Right forelimb (tissue), 1 donor: ENCODE results near the gene NOTCH2NLA.
"Not testable (repeated sequence)": the region's sequence is repeated elsewhere in the genome, so short reads cannot be mapped to it uniquely, and the experiment has no call there.

Source experiments
- DNase-seq: peaks from one replicate; pipeline ENCODE4 v3.0.0-alpha.2; 2018

The NOTCH2NLA gene

GRCh38 chr1:146228710-146229477 lies at the start of gene NOTCH2NLA:
NOTCH2NLA (minus strand) TSS chr1:146229021; CDS start chr1:146189337, 39,684 bp downstream.
- not testable (repeated sequence) for DNase-seq

DNA sequence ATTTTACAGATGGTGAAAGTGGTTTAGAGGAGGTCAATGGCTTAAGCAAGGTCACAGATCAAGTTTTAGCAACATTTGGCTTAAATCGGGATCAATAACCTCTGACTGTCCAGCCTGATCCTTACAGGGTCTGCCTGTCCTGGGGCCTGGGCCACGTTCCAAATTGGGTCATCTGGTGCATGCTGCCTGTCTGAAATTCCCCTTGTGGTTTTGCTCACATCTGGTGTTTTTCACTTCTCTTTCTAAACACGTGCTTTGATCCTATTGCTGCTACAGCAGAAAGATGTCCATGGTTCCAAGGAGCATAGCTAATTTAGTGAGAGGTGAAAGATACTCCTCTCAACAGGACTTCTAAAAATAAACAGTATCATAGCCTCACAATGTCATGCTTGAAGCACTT lies 49.5 kb upstream of the NOTCH2NLA start:
- not testable (repeated sequence) for DNase-seq

- DNase-seq = not testable (repeated sequence)
Measured at GRCh38 chr1:146277087-146277486, 48.3 kb upstream of the NOTCH2NLA start.

GRCh38 chr1:146274083-146274482 lies 45.3 kb upstream of the NOTCH2NLA start:
- not testable (repeated sequence) for DNase-seq

DNA sequence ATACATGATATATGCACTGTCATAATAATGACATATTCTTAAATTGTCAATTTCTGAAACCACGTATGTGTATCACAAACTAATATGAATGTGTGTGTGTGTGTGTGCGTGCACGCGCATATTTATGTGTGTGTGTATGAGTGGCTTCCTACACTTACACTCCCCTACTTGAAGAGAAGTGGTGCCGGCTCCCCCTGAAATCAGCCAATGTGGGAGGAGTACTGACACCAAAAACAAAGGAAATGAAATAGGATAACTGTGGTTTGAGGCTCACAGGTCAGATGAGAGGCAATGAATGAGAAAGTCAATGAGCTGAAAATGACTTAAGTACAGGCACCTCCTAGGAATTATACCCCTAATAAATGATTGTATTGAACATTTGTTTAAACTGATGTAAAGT lies 44.4 kb upstream of the NOTCH2NLA start:
- not testable (repeated sequence) for DNase-seq

- not testable (repeated sequence) for DNase-seq
Measured at GRCh38 chr1:146272734-146273133, 43.9 kb upstream of the NOTCH2NLA start.

DNA sequence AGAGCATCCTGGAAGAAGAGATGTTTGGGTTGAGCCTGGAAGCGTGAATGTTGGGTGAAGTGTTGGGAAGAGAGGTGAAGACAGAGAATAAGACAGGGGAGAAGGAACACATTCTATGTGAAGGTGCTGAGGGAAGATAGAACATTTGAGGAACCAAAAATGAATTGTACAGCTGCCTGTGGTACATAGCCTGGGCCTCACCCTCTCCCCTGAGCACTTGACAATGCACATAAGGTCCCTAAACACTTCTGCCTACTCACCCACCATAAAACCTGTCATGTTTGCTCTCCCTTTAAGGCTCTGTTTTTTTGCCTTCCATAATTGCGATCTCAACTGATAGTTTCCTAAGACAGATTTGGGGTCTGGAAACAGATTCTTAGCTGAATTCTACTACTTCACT lies 43.2 kb upstream of the NOTCH2NLA start:
- not testable (repeated sequence) for DNase-seq

DNA sequence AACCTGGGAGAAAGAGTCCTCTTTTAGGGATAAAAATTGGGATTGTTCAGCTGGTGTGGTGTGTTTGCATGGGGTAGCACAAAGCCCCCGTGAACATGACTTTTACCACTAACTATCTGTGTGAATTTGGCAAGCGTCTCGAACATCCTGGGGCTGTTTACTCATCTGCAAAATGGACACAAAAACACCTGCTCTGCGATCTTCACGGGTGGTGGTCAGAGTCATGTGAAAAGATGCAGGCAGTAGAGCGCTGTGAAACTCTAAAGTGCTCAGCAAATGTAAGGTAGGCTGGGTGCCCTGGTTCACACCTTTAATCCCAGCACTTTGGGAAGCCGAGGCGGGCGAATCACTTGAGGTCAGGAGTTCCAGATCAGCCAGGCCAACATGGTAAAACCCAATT lies 41.3 kb upstream of the NOTCH2NLA start:
- DNase-seq = not testable (repeated sequence)

GRCh38 chr1:146266179-146266748 lies 37.4 kb upstream of the NOTCH2NLA start:
- DNase-seq = not testable (repeated sequence)

DNA sequence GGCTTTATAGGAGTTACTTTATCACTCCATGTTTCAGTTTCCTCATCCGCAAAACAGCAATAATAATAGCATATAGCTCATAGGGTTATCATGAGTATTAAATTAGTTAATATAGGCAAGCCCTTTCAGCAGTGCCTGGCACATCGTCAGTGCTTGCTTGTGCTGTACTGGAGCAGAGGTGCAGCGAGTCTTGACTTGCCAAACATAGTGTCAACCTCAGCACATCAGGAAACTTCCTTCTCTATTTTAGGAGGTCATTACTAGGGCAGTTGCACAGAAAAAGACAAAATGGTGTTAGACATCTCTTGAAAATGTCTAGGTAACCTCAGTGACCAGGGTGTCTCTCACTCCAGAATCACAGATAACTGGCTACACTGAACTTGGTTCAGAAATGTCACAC lies 35.9 kb upstream of the NOTCH2NLA start:
- not testable (repeated sequence) for DNase-seq

DNA sequence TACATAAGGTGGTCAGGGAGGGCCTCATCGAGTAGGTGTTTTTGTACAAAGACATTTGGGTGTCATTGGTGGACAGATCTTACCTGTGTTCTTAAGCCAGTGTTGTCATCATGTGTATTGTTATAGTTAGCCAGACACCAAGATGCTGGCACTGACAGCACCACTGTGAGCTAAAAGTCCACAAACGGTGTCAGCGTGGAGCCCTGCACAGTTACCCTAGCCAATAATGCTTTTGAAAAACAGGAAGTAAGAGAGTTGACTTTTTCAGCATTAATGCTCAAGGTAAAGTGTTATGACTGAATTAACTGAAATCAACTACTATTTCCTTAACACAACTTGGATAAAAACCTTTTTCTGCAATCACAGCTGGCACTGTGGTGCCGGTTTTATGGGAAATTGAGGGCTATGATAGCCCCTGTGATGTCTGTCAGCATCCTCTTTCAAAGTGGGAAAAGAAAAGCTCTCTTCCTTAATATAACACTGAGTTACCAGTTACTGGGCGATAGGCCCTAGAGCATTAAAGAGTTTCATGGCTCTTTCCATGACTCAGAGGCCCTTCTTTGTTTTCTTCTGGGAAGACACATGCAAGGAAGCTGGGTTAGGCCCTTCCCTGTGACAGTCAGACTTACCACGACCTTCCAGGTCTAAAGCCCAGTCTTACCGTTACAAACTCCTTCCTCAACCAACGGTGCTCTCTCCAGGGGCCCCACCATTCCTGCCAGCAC lies 31.3 kb upstream of the NOTCH2NLA start:
- DNase-seq = not testable (repeated sequence)

DNA sequence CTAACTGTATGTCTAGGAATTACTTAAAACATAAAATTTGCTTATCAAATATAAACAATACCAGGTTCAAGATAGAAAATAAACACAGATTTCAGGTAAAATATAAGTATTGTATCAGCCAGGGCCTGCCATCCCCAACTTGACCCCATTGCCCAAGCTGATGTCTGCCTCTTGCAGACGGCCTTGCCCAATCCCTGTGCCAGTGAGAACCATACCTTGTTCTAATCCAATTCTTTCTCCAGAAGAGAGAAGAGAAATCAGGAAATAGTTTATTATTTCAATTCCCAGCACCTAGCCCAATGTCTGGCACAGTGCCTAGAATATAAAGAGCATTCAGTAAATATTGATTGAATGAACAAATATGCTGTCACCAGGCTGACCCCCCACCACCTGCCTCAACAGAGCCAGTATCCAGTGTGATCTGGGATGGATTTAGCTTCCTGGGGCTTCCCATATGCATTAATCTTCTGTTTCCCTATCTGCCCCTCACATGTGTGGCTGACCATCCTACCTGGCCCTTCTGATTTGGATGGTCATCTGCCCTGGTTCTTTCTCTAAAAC lies 29.3 kb upstream of the NOTCH2NLA start:
- not testable (repeated sequence) for DNase-seq

DNA sequence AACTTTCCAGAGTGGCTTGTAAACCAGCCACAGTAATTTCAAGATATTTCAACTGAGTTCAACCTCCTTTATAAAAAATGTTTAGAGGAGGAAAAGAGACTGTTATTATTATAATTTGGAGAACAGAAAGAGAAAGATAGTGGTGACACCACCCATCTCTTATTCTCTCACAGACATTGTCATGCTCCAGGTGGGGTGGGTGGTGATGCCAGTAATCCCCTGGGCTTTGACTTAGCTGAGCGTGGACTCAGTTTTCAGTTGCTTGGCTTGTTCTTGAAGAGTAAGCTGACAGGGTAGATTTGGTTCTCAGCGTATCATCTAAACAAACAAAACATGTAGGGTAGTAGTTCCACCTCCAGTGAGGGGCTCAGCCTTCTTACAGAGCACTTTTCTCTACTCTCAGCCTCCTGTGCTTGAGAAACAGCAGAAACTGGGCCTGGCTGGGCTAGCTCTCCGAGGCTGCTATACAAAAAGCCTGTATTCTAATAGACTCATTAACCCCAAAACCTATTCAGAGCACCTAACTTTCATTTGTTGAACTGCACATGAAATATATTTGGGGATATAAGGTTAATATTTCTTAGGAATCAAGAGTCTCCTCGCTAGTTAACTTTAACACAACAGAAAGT lies 25.9 kb upstream of the NOTCH2NLA start:
- not testable (repeated sequence) for DNase-seq

- not testable (repeated sequence) for DNase-seq
Measured at GRCh38 chr1:146253249-146253855, 24.5 kb upstream of the NOTCH2NLA start.

GRCh38 chr1:146251523-146251922 lies 22.7 kb upstream of the NOTCH2NLA start:
- DNase-seq = not testable (repeated sequence)

DNA sequence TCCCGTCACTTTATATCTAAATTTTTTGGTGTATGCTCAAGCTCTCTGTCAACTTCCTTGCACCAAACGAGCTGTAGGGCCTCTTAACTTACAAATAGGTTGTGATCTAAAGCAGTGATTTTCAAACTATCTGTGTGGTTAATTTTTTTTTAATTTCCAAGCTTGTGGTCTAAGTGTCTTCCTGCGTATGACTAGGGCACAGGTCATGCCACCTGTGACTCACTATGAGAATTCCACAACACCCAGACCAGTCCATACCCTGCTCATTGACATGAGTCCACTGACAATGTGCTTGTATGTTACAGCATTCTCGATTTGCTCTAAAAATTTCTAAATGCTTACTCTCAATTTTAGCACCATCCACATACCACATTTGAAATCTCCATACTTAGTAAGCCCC lies 19.8 kb upstream of the NOTCH2NLA start:
- DNase-seq = not testable (repeated sequence)

DNA sequence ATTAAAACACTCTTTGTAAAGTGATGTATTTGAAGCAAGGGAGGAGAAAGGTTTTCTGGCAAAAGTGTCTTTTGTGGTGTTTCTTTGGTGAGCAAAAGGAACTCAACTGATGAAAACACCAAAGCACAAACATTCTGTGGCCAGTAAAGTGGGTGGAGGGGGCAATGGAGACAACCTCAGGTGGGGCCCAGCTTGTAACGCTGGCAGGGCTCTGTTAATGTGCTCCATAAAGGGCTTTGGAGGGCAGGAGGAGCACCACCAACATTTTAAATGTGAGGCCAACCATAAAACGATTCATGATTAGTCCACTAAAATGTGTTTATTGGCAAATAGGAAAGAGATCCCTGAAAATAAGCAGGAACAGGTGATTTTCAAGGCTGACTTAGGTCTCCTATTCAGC lies 7.8 kb upstream of the NOTCH2NLA start:
- DNase-seq = not testable (repeated sequence)

DNA sequence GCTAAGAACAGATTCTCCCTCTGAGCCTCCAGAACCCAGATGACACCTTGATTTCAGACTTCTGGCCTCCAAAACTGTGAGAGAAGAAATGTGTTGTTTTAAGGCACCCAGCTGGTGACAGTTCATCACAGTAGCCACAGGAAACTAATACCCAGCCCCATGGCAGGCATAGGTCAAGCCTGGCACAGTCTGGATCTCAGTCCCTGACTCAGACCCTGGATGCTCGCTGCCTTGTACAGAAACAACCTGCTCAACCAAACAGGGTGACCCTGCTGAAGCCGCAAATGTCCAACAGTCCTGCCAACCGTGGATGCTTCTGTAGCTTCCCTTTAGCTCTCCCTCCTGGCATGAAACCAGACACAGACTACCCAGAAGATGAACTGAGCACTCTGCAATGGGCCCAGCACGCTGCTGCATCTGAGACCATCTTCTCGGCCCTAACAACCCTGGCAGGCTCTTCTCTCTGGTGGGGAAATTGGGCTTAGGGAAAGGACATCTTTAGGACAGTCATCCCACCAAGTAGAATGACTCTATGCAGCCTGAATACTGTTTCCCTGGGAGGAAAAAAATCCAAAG lies 7.3 kb upstream of the NOTCH2NLA start:
- DNase-seq = not testable (repeated sequence)

GRCh38 chr1:146228144-146228682 lies 608 bp downstream of the NOTCH2NLA start:
- DNase-seq = not testable (repeated sequence)

DNA sequence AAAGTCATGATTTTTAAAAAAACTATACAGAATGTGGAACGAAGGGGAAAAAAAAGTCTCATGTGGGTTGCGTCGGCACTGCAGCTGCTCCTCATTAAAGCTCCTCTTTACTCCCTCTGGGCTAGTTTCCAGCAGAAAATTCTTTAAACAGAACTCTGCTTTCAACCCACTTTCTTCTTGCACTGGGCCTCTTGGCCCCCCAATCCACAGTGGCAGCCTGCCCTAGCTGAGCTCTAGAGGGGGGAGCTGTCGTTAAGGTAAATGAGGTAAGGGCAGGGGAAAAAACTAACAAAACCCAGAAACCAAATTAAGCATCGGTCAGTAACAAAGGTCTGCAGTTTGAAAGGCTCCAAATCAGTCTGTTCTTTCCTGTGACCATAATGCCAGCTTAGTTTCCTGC lies 54.3 kb downstream of the NOTCH2NLA start:
- not testable (repeated sequence) for DNase-seq

- DNase-seq = not testable (repeated sequence)
Measured at GRCh38 chr1:146167740-146168139, 61.1 kb downstream of the NOTCH2NLA start.

GRCh38 chr1:146167273-146167672 lies 61.5 kb downstream of the NOTCH2NLA start:
- not testable (repeated sequence) for DNase-seq
